ENCODE measurements around the gene LLGL2.

DNA sequence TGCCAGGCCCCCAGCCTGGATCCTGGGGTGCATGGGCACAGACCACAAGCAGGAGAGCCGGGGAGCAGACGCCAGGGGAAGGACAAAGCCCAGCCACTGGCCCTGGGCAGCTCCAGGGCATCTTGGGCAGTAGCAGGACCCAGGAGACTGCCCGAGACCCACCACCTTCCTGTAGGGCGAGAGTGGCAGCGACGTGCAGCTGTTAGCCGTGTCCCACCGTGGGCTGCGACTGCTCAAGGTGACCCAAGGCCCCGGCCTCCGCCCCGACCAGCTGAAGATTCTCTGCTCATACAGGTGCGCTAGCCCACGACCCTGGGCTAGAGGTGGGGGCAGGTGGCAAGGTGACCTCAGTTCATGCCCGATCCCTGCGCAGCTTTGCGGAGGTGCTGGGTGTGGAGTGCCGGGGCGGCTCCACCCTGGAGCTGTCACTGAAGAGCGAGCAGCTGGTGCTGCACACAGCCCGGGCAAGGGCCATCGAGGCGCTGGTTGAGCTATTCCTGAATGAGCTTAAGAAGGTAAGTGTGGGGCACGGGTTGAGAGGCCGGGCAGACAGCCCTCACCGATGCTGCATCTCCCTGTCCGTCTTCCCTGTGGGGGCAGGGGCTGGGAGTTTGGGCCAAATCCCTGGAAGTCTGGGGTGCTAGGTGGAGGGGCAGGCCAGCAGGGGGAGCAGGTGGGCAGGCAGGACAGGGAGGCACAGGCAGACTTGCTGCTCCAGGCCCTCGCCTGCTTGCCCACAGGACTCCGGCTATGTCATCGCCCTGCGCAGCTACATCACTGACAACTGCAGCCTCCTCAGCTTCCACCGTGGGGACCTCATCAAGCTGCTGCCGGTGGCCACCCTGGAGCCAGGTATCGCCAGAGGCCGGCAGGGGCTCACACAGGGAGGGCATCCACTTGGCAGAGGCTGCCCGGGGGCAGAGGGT is 94.3 kb downstream of the LLGL2 start:
- TF ChIP-seq, protein P1, sequence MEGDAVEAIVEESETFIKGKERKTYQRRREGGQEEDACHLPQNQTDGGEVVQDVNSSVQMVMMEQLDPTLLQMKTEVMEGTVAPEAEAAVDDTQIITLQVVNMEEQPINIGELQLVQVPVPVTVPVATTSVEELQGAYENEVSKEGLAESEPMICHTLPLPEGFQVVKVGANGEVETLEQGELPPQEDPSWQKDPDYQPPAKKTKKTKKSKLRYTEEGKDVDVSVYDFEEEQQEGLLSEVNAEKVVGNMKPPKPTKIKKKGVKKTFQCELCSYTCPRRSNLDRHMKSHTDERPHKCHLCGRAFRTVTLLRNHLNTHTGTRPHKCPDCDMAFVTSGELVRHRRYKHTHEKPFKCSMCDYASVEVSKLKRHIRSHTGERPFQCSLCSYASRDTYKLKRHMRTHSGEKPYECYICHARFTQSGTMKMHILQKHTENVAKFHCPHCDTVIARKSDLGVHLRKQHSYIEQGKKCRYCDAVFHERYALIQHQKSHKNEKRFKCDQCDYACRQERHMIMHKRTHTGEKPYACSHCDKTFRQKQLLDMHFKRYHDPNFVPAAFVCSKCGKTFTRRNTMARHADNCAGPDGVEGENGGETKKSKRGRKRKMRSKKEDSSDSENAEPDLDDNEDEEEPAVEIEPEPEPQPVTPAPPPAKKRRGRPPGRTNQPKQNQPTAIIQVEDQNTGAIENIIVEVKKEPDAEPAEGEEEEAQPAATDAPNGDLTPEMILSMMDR (IDR thresholded peaks at IDR 0.05), result peak in 2 of 6 experiments; percentile 25 to 26
- no peak for TF ChIP-seq POLR2A (IDR thresholded peaks at IDR 0.05)

Data from thyroid gland (tissue), 4 donors.